HL-60/S4 (cell line): ENCODE results near the gene STIM2.

Source experiments
- in situ Hi-C: fragments of 300-500 bp; cut with MboI; formaldehyde crosslinking; loops from 2 replicates; pipeline ENCODE4 v1.14.3; 2022; ENCODE audit warnings: low sequenced_read_pairs

The STIM2 gene

GRCh38 chr4:26836539-26836938 lies 24.1 kb upstream of the STIM2 start:
- in situ Hi-C loops: no loop called here

GRCh38 chr4:26837993-26838842 lies 22.4 kb upstream of the STIM2 start:
- in situ Hi-C loops: no loop called here

GRCh38 chr4:26839016-26839415 lies 21.6 kb upstream of the STIM2 start:
- in situ Hi-C loops: no loop called here

- in situ Hi-C loops: no loop called here
Observed at GRCh38 chr4:26839534-26839951, 21.1 kb upstream of the STIM2 start.

GRCh38 chr4:26840786-26841185 lies 19.9 kb upstream of the STIM2 start:
- in situ Hi-C loops: no loop called here

- in situ Hi-C loops: no loop called here
Observed at GRCh38 chr4:26842911-26843310, 17.7 kb upstream of the STIM2 start.

- in situ Hi-C loops: no loop called here
Observed at GRCh38 chr4:26850528-26850927, 10.1 kb upstream of the STIM2 start.

- in situ Hi-C loops: no loop called here
Observed at GRCh38 chr4:26851129-26851528, 9.5 kb upstream of the STIM2 start.

GRCh38 chr4:26854701-26855100 lies 5.9 kb upstream of the STIM2 start:
- in situ Hi-C loops: no loop called here

GRCh38 chr4:26856906-26857277 lies 3.7 kb upstream of the STIM2 start:
- in situ Hi-C loops: no loop called here

- in situ Hi-C loops: no loop called here
Observed at GRCh38 chr4:26857278-26858034, 3.2 kb upstream of the STIM2 start.

- in situ Hi-C loops: no loop called here
Observed at GRCh38 chr4:26858035-26858918, 2.4 kb upstream of the STIM2 start.

- in situ Hi-C loops: no loop called here
Observed at GRCh38 chr4:26858947-26859401, 1.7 kb upstream of the STIM2 start.

- in situ Hi-C loops: no loop called here
Observed at GRCh38 chr4:26859762-26860156, 882 bp upstream of the STIM2 start.

GRCh38 chr4:26860922-26861433 lies 337 bp downstream of the STIM2 start:
- in situ Hi-C loops: no loop called here

- in situ Hi-C loops: no loop called here
Observed at GRCh38 chr4:26861434-26862186, 969 bp downstream of the STIM2 start.

GRCh38 chr4:26862381-26862915 lies 1.8 kb downstream of the STIM2 start:
- in situ Hi-C loops: no loop called here

GRCh38 chr4:26863512-26863911 lies 2.9 kb downstream of the STIM2 start:
- in situ Hi-C loops: no loop called here

GRCh38 chr4:26864899-26865298 lies 4.3 kb downstream of the STIM2 start:
- in situ Hi-C loops: no loop called here

GRCh38 chr4:26866203-26866602 lies 5.6 kb downstream of the STIM2 start:
- in situ Hi-C loops: no loop called here
